DOHH2 (cell line): ENCODE measurements around the gene RAB3IL1.

Experiments
- H3F3A ChIP-seq: fragments of 200-600 bp; sonication (generic), shearing (Covaris generic); 2 replicates; pipeline ENCODE4 v1.6.0; 2016; ENCODE audit warnings: antibody characterized with exemption, mild to moderate bottlenecking; ENCODE audit not compliant: control insufficient read depth, insufficient read depth
- H3K27ac ChIP-seq: fragments of 200-600 bp; sonication (generic); 2 replicates; pipeline ENCODE4 v1.5.1; 2014; ENCODE audit warnings: low read depth, mild to moderate bottlenecking, low read length, moderate library complexity
- H3K27me3 ChIP-seq: fragments of 200-600 bp; sonication (generic); 2 replicates; pipeline ENCODE4 v1.6.1; 2014; ENCODE audit warnings: mild to moderate bottlenecking, low read length, mixed read lengths; ENCODE audit not compliant: control insufficient read depth
- H3K36me3 ChIP-seq: fragments of 200-600 bp; sonication (generic); 2 replicates; pipeline ENCODE4 v1.6.1; 2014; ENCODE audit warnings: mild to moderate bottlenecking, low read length, moderate library complexity, mixed read lengths; ENCODE audit not compliant: control insufficient read depth
- H3K4me1 ChIP-seq: fragments of 200-600 bp; sonication (generic); 2 replicates; pipeline ENCODE4 v1.6.1; 2014; ENCODE audit warnings: mild to moderate bottlenecking, low read length, mixed read lengths; ENCODE audit not compliant: control insufficient read depth
- H3K4me2 ChIP-seq: fragments of 200-600 bp; sonication (generic); 2 replicates; pipeline ENCODE4 v1.6.0; 2014; ENCODE audit warnings: mild to moderate bottlenecking, low read length, moderate library complexity
- H3K4me3 ChIP-seq: fragments of 200-600 bp; sonication (generic); 2 replicates; pipeline ENCODE4 v1.5.1; 2014; ENCODE audit warnings: mild to moderate bottlenecking, low read length, mixed read lengths
- H3K79me2 ChIP-seq: fragments of 200-600 bp; sonication (generic); 2 replicates; pipeline ENCODE4 v1.6.1; 2014; ENCODE audit warnings: mild to moderate bottlenecking, low read length, mixed read lengths; ENCODE audit not compliant: control insufficient read depth
- H3K9me2 ChIP-seq: fragments of 200-600 bp; sonication (generic); replicated peaks from 2 replicates; pipeline ENCODE4 v1.6.1; 2014; ENCODE audit warnings: mild to moderate bottlenecking, low read length, mixed read lengths; ENCODE audit not compliant: control insufficient read depth
- H3K9me3 ChIP-seq: fragments of 200-600 bp; sonication (generic); 2 replicates; pipeline ENCODE4 v1.6.1; 2014; ENCODE audit warnings: antibody characterized with exemption, low read length, mixed read lengths; ENCODE audit not compliant: control insufficient read depth, insufficient read depth
- H4K20me1 ChIP-seq: fragments of 200-600 bp; sonication (generic); 2 replicates; pipeline ENCODE4 v1.6.0; 2014; ENCODE audit warnings: low read depth, mild to moderate bottlenecking, antibody characterized with exemption, low read length, moderate library complexity; ENCODE audit not compliant: control insufficient read depth, insufficient read depth
- EZH2phosphoT487 ChIP-seq: fragments of 200-600 bp; sonication (generic); IDR thresholded peaks from 2 replicates; pipeline ENCODE4 v1.6.1; 2017; ENCODE audit warnings: borderline replicate concordance, mild to moderate bottlenecking, antibody characterized with exemption, low read length, moderate library complexity, mixed read lengths
- TF ChIP-seq, protein P1 (sequence below): fragments of 200-600 bp; sonication (generic); IDR thresholded peaks from one replicate; pipeline ENCODE4 v1.5.1; 2014; ENCODE audit warnings: antibody characterized with exemption, mild to moderate bottlenecking, low read depth, low read length; ENCODE audit not compliant: poor library complexity, severe bottlenecking

The RAB3IL1 gene

DNA sequence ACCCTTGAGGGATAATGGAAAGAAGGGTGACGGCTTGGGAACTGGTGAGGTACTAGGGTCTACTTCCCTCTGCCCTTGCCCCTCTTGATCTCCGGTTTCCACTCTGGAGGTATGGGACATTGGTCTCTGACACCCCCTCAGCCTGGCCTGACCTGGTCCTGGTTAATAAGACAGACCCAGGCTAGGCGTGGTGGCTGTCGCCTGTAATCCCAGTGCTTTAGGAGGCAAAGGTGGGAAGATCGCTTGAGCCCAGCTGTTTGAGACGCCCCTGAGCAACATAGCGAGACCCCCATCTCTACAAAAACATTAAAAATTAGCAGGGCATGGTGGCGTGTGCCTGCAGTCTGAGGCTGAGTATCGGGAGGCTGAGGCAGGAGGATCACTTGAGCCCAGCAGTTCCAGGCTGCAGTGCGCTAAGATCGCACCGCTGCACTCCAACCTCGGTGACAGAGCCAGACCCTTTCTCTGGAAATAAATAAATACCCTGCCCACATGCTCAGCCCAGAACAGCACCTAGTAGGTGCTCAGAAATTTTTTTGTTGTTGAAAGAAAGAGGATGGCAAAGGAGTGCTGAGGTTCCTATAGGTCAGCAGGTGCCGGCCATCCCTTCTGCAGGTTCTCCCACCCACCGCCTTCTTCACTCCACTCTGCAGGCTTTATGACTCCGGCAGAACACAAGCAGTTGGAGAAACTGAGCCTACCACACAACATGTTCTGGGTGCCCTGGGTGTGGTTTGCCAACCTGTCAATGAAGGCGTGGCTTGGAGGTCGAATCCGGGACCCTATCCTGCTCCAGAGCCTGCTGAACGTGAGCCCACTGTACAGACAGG is 39.0 kb upstream of the RAB3IL1 start:
- H3K79me2 ChIP-seq: no peaks in the 10 kb centered on the region
- H4K20me1 ChIP-seq: no peaks in the 10 kb centered on the region; the same call in 1 of the 2 replicates
- TF ChIP-seq, protein P1, sequence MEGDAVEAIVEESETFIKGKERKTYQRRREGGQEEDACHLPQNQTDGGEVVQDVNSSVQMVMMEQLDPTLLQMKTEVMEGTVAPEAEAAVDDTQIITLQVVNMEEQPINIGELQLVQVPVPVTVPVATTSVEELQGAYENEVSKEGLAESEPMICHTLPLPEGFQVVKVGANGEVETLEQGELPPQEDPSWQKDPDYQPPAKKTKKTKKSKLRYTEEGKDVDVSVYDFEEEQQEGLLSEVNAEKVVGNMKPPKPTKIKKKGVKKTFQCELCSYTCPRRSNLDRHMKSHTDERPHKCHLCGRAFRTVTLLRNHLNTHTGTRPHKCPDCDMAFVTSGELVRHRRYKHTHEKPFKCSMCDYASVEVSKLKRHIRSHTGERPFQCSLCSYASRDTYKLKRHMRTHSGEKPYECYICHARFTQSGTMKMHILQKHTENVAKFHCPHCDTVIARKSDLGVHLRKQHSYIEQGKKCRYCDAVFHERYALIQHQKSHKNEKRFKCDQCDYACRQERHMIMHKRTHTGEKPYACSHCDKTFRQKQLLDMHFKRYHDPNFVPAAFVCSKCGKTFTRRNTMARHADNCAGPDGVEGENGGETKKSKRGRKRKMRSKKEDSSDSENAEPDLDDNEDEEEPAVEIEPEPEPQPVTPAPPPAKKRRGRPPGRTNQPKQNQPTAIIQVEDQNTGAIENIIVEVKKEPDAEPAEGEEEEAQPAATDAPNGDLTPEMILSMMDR: no peak
- no peak overlapping the region for H3K4me2 ChIP-seq
- no peaks in the 10 kb centered on the region for H3K36me3 ChIP-seq
- no peak overlapping the region for H3K4me3 ChIP-seq
- H3K27me3 ChIP-seq: no peaks in the 10 kb centered on the region; the same call in 1 of the 2 replicates
- no peaks in the 10 kb centered on the region for H3K9me3 ChIP-seq
- no peak overlapping the region for H3K27ac ChIP-seq
- H3K9me2 ChIP-seq: no peaks in the 10 kb centered on the region
- no peaks in the 10 kb centered on the region for H3F3A ChIP-seq
- no peaks in the 10 kb centered on the region for H3K4me1 ChIP-seq

GRCh38 chr11:61955422-61956135 is 38.2 kb upstream of the RAB3IL1 start:
- Histone ChIP-seq H3K27ac (no peak overlapping the region), H4K20me1 (no peaks in the 10 kb centered on the region; the same call in 1 of the 2 replicates), H3K79me2 (no peaks in the 10 kb centered on the region), H3K27me3 (no peaks in the 10 kb centered on the region; the same call in 1 of the 2 replicates), H3K9me2 (no peaks in the 10 kb centered on the region), H3K9me3 (no peaks in the 10 kb centered on the region), H3K4me3 (no peak overlapping the region), H3F3A (no peaks in the 10 kb centered on the region), H3K4me2 (no peak overlapping the region), H3K4me1 (no peaks in the 10 kb centered on the region), H3K36me3 (no peaks in the 10 kb centered on the region)
- TF ChIP-seq EZH2phosphoT487: no peak
- TF ChIP-seq, protein P1: no peak

- Histone ChIP-seq H3K9me2 (no peaks in the 10 kb centered on the region), H3K4me1 (no peaks in the 10 kb centered on the region), H3K4me3 (no peak overlapping the region), H4K20me1 (no peaks in the 10 kb centered on the region), H3F3A (no peaks in the 10 kb centered on the region), H3K9me3 (no peaks in the 10 kb centered on the region), H3K4me2 (no peak overlapping the region), H3K36me3 (no peaks in the 10 kb centered on the region), H3K79me2 (no peaks in the 10 kb centered on the region), H3K27ac (no peak overlapping the region), H3K27me3 (no peaks in the 10 kb centered on the region; the same call in 1 of the 2 replicates)
- TF ChIP-seq, protein P1: no peak
- TF ChIP-seq EZH2phosphoT487: no peak
These were observed 37.6 kb upstream of the RAB3IL1 start for GRCh38 chr11:61954851-61955421.
